ENCODE measurements around the gene AMN1. TPM values are rescaled to one million over a fixed set of nuclear protein-coding genes. Genes with fewer than 3 reads are reported as not detected.

Gene AMN1
- total and polyA plus RNA-seq, 4 donors = 11.7 to 23.7 (median 12.4) TPM

- Histone ChIP-seq H3K36me3 (ENCODE audit: control insufficient read depth in 1 of 2, insufficient read depth in 2 of 2, low read length in 1 of 2) (no peaks in the 10 kb centered on the region), H3K4me3 (ENCODE audit: low read length in 2 of 2) (no peak overlapping the region), H3K9me3 (ENCODE audit: control insufficient read depth, low read length) (no peaks in the 10 kb centered on the region), H3K27ac (ENCODE audit: low read depth in 1 of 2, low read length in 2 of 2) (no peak overlapping the region), H3K27me3 (ENCODE audit: control insufficient read depth in 1 of 2, insufficient read depth in 2 of 2, low read length in 1 of 2) (no peaks in the 10 kb centered on the region), H3K4me1 (ENCODE audit: control insufficient read depth in 1 of 2, insufficient read depth in 2 of 2, low read length in 2 of 2) (no peaks in the 10 kb centered on the region)
- ATAC-seq (ENCODE audit: low FRiP score) (no peak), DNase-seq (no peak)
- intact Hi-C loops (cut with DNase I) = no loop called here
- WGBS, 2 donors = 85 to 90% methylated on average over 7 of the region's 7 CpGs
Observed at GRCh38 chr12:31626270-31626995, 102.4 kb downstream of the AMN1 start.

GRCh38 chr12:31622038-31622437, 106.8 kb downstream of the AMN1 start:
- Histone ChIP-seq H3K9me3 (ENCODE audit: control insufficient read depth, low read length) (no peaks in the 10 kb centered on the region), H3K36me3 (ENCODE audit: control insufficient read depth in 1 of 2, insufficient read depth in 2 of 2, low read length in 1 of 2) (no peaks in the 10 kb centered on the region), H3K27me3 (ENCODE audit: control insufficient read depth in 1 of 2, insufficient read depth in 2 of 2, low read length in 1 of 2) (no peaks in the 10 kb centered on the region), H3K4me3 (ENCODE audit: low read length in 2 of 2) (no peak overlapping the region), H3K27ac (ENCODE audit: low read depth in 1 of 2, low read length in 2 of 2) (no peak overlapping the region), H3K4me1 (ENCODE audit: control insufficient read depth in 1 of 2, insufficient read depth in 2 of 2, low read length in 2 of 2) (peaks cover 0 to 3% of the 10 kb centered on the region in 2 donors)
- DNase-seq (no peak), ATAC-seq (ENCODE audit: low FRiP score) (no peak)
- intact Hi-C loops (cut with DNase I) = no loop called here
- 94 to 96% methylated on average over 4 of the region's 4 CpGs for WGBS, 2 donors

Other genes starting within 250 kb of the AMN1 start
- gene DENND5B, start 137.9 kb downstream of the AMN1 start, total RNA-seq = 10 to 100 TPM; 19.7 to 22.5 TPM
- 1 to 10 TPM; 3.1 to 5.6 TPM for gene DENND5B, start 137.9 kb downstream of the AMN1 start, polyA plus RNA-seq
- 1 to 10 TPM; 2.8 to 4.9 TPM for gene ETFBKMT, start 69.3 kb downstream of the AMN1 start, total RNA-seq
- 1 to 10 TPM; 2.8 to 3.0 TPM for gene ETFBKMT, start 69.3 kb downstream of the AMN1 start, polyA plus RNA-seq
- 10 to 100 TPM; 49.4 to 65.2 TPM for gene RESF1, start 230.4 kb upstream of the AMN1 start, total RNA-seq
- 10 to 100 TPM; 29.9 to 36.2 TPM for gene RESF1, start 230.4 kb upstream of the AMN1 start, polyA plus RNA-seq

All from aorta (tissue), 5 donors.